GM23338 (cell line): ENCODE measurements around the gene TTC23. TPM values are rescaled to one million over a fixed set of nuclear protein-coding genes. Genes with fewer than 3 reads are reported as not detected.

ENCODE experiments used
- ATAC-seq: fragments of 200-7000 bp; cut with Tn5 transposase; 3 replicates; pipeline ENCODE4 v1.9.1; 2020
- DNase-seq: peaks from one replicate; pipeline ENCODE4 v3.0.0-alpha.2; 2015; ENCODE audit warnings: low spot score
- H2AFZ ChIP-seq: fragments of 200-600 bp; sonication (generic); 2 replicates; pipeline ENCODE4 v1.8.0; 2016; ENCODE audit warnings: antibody characterized with exemption, mild to moderate bottlenecking, moderate library complexity
- H3F3A ChIP-seq: fragments of 200-600 bp; sonication (generic); replicated peaks from 2 replicates; pipeline ENCODE4 v1.8.0; 2017; ENCODE audit warnings: antibody characterized with exemption, mixed run types, low read depth
- H3K27ac ChIP-seq: fragments of 200-600 bp; sonication (generic); 2 replicates; pipeline ENCODE4 v1.6.1; 2016; ENCODE audit warnings: low read depth
- H3K27me3 ChIP-seq: fragments of 200-600 bp; sonication (generic); 2 replicates; pipeline ENCODE4 v1.8.0; 2016; ENCODE audit warnings: mild to moderate bottlenecking, mixed run types, moderate library complexity; ENCODE audit not compliant: insufficient read depth
- H3K36me3 ChIP-seq: fragments of 200-600 bp; sonication (generic); 2 replicates; pipeline ENCODE4 v1.8.0; 2016; ENCODE audit warnings: mild to moderate bottlenecking; ENCODE audit not compliant: insufficient read depth
- H3K4me1 ChIP-seq: fragments of 200-600 bp; sonication (generic); 2 replicates; pipeline ENCODE4 v1.8.0; 2016; ENCODE audit warnings: mild to moderate bottlenecking, moderate library complexity; ENCODE audit not compliant: insufficient read depth
- H3K4me2 ChIP-seq: fragments of 200-600 bp; sonication (generic); 2 replicates; pipeline ENCODE4 v1.7.1; 2017; ENCODE audit warnings: mixed run types
- H3K4me3 ChIP-seq: fragments of 200-600 bp; sonication (generic); 2 replicates; pipeline ENCODE4 v1.6.1; 2016; ENCODE audit warnings: mixed run types
- H3K79me2 ChIP-seq: fragments of 200-600 bp; sonication (generic); replicated peaks from 2 replicates; pipeline ENCODE4 v1.8.0; 2017; ENCODE audit warnings: mild to moderate bottlenecking; ENCODE audit not compliant: insufficient read depth
- H3K9me2 ChIP-seq: fragments of 200-600 bp; sonication (generic); 2 replicates; pipeline ENCODE4 v1.8.0; 2017; ENCODE audit not compliant: insufficient read depth
- H4K20me1 ChIP-seq: fragments of 200-600 bp; sonication (generic); replicated peaks from 2 replicates; pipeline ENCODE4 v1.8.0; 2017; ENCODE audit warnings: mild to moderate bottlenecking; ENCODE audit not compliant: insufficient read depth
- H3K27ac Mint-ChIP-seq: 2 replicates; pipeline ENCODE4 v1.8.0; 2020; ENCODE audit warnings: inconsistent platforms, mild to moderate bottlenecking, moderate library complexity, mixed read lengths
- H3K27me3 Mint-ChIP-seq: 3 replicates; pipeline ENCODE4 v1.8.0; 2022; ENCODE audit warnings: low read depth, mild to moderate bottlenecking, moderate library complexity, mixed read lengths, inconsistent platforms; ENCODE audit not compliant: insufficient read depth, poor library complexity
- H3K36me3 Mint-ChIP-seq: 3 replicates; pipeline ENCODE4 v1.8.0; 2021; ENCODE audit warnings: low read depth, mild to moderate bottlenecking, inconsistent platforms, moderate library complexity, mixed read lengths
- H3K4me1 Mint-ChIP-seq: 3 replicates; pipeline ENCODE4 v1.8.0; 2020; ENCODE audit warnings: mild to moderate bottlenecking, inconsistent platforms, mixed read lengths
- H3K4me3 Mint-ChIP-seq: 3 replicates; pipeline ENCODE4 v1.8.0; 2021; ENCODE audit warnings: moderate library complexity, mild to moderate bottlenecking, inconsistent platforms, mixed read lengths
- H3K9me3 Mint-ChIP-seq: 3 replicates; pipeline ENCODE4 v1.8.0; 2020; ENCODE audit warnings: moderate library complexity, mild to moderate bottlenecking, inconsistent platforms, mixed read lengths
- CREB1 ChIP-seq: fragments of 250-450 bp; sonication (Bioruptor Pico); IDR thresholded peaks from 2 replicates; pipeline ENCODE4 v1.5.0; 2020; ENCODE audit warnings: low read depth, mild to moderate bottlenecking, moderate library complexity
- CTCF ChIP-seq, 2 experiments: fragments of 200-600 bp in 1 of 2; sonication (generic) in 1 of 2; conservative IDR thresholded peaks; 2 replicates each; pipeline versions ENCODE4 v1.5.1 to v1.6.1; 2016 to 2017; ENCODE audit warnings: antibody characterized with exemption in 2 of 2, low read depth in 2 of 2, mild to moderate bottlenecking in 2 of 2, moderate library complexity in 1 of 2
- ETS1 ChIP-seq: IDR thresholded peaks from 2 replicates; pipeline ENCODE4 v1.6.1; 2016; ENCODE audit warnings: antibody characterized with exemption
- POLR2AphosphoS5 ChIP-seq: IDR thresholded peaks from 2 replicates; pipeline ENCODE4 v1.6.1; 2016; ENCODE audit warnings: antibody characterized with exemption, low read depth
- ZNF462 ChIP-seq: fragments of 250-450 bp; sonication (Bioruptor Pico); IDR thresholded peaks from 2 replicates; pipeline ENCODE4 v1.5.0; 2020; ENCODE audit warnings: mild to moderate bottlenecking, moderate library complexity
- polyA plus RNA-seq: library from polyadenylated mRNA; unstranded; fragments of >200 nt; fragmentation: Nextera tagmentation; extraction: Ambion mirVana; gene quantifications from 2 replicates; pipeline ENCODE4 v1.2.1, GENCODE V29; 2016
- total RNA-seq: library from RNA; depleted of rRNA; stranded (reverse); fragments of >200 nt; shearing (Covaris generic); gene quantifications from 2 replicates; pipeline ENCODE4 v1.2.3, GENCODE V29; 2014

Gene TTC23
- total and polyA plus RNA-seq, 2 experiments from 2014 or later: 6.3 to 25.2 TPM

- no peak for TF ChIP-seq ZNF462 (CRISPR knock-in tag)
These were observed 47.8 kb downstream of the TTC23 start (continued) for GRCh38 chr15:99201408-99202175.

- Mint-ChIP-seq H3K4me3 (no peak overlapping the region), H3K36me3 (peaks cover 40% of the 10 kb centered on the region), H3K27me3 (peaks cover 2% of the 10 kb centered on the region), H3K4me1 (no peaks in the 10 kb centered on the region), H3K27ac (no peak overlapping the region), H3K9me3 (peaks cover 7% of the 10 kb centered on the region)
- H3K4me3 ChIP-seq: no peak overlapping the region
- no peaks in the 10 kb centered on the region for H3K9me2 ChIP-seq
- no peak for ATAC-seq
- H4K20me1 ChIP-seq: no peaks in the 10 kb centered on the region
- H3F3A ChIP-seq: no peaks in the 10 kb centered on the region
- no peak overlapping the region for H2AFZ ChIP-seq
- no peak overlapping the region for H3K27ac ChIP-seq
- H3K4me2 ChIP-seq: no peak overlapping the region
- H3K4me1 ChIP-seq: no peaks in the 10 kb centered on the region
- H3K36me3 ChIP-seq: peaks cover 5% of the 10 kb centered on the region
- DNase-seq: no peak
- no peaks in the 10 kb centered on the region for H3K79me2 ChIP-seq
- no peaks in the 10 kb centered on the region for H3K27me3 ChIP-seq
- no peak for TF ChIP-seq CTCF (conservative IDR thresholded peaks at IDR 0.05; ENCODE audit: low read depth in 2 of 2)
- no peak for TF ChIP-seq ETS1
- TF ChIP-seq POLR2AphosphoS5: no peak
- no peak for TF ChIP-seq ZNF462 (CRISPR knock-in tag)
- no peak for TF ChIP-seq CREB1 (CRISPR knock-in tag)
These were observed 51.5 kb downstream of the TTC23 start for GRCh38 chr15:99197856-99198255.
